ELR (cell line): Measurements from ENCODE around the gene DGKG.

Experiments
- DNase-seq: peaks from one replicate; pipeline ENCODE4 v3.0.0-alpha.2; 2015; ENCODE audit warnings: low read depth

Gene DGKG

GRCh38 chr3:186239321-186239720 lies 122.7 kb downstream of the DGKG start:
- peak; percentile 16 for DNase-seq

GRCh38 chr3:186237915-186238314 lies 124.1 kb downstream of the DGKG start:
- DNase-seq: no peak

GRCh38 chr3:186236357-186237020 lies 125.5 kb downstream of the DGKG start:
- no peak for DNase-seq

GRCh38 chr3:186235554-186235953 lies 126.5 kb downstream of the DGKG start:
- no peak for DNase-seq

GRCh38 chr3:186234152-186234551 lies 127.9 kb downstream of the DGKG start:
- no peak for DNase-seq

GRCh38 chr3:186226482-186226881 lies 135.6 kb downstream of the DGKG start:
- no peak for DNase-seq

GRCh38 chr3:186225603-186226002 lies 136.4 kb downstream of the DGKG start:
- no peak for DNase-seq

- no peak for DNase-seq
Observed at GRCh38 chr3:186224041-186224610, 137.9 kb downstream of the DGKG start.

- DNase-seq: no peak
Observed at GRCh38 chr3:186223476-186223875, 138.6 kb downstream of the DGKG start.

- DNase-seq: no peak
Observed at GRCh38 chr3:186221760-186222378, 140.2 kb downstream of the DGKG start.

GRCh38 chr3:186220911-186221645 lies 141.0 kb downstream of the DGKG start:
- no peak for DNase-seq

GRCh38 chr3:186220365-186220764 lies 141.7 kb downstream of the DGKG start:
- DNase-seq: peak; percentile 61

- DNase-seq: no peak
Observed at GRCh38 chr3:186219211-186219638, 142.8 kb downstream of the DGKG start.

- no peak for DNase-seq
Observed at GRCh38 chr3:186218421-186218820, 143.6 kb downstream of the DGKG start.

- DNase-seq: peak; percentile 10
Observed at GRCh38 chr3:186217820-186218164, 144.2 kb downstream of the DGKG start.

- no peak for DNase-seq
Observed at GRCh38 chr3:186216900-186217819, 144.9 kb downstream of the DGKG start.

GRCh38 chr3:186214670-186215069 lies 147.4 kb downstream of the DGKG start:
- no peak for DNase-seq

- peak; percentile 44 for DNase-seq
Observed at GRCh38 chr3:186213946-186214345, 148.1 kb downstream of the DGKG start.

GRCh38 chr3:186212611-186213010 lies 149.4 kb downstream of the DGKG start:
- no peak for DNase-seq

GRCh38 chr3:186210852-186211500 lies 151.1 kb downstream of the DGKG start:
- no peak for DNase-seq
